ENCODE data around the gene SCRN1.

SCRN1 gene

DNA sequence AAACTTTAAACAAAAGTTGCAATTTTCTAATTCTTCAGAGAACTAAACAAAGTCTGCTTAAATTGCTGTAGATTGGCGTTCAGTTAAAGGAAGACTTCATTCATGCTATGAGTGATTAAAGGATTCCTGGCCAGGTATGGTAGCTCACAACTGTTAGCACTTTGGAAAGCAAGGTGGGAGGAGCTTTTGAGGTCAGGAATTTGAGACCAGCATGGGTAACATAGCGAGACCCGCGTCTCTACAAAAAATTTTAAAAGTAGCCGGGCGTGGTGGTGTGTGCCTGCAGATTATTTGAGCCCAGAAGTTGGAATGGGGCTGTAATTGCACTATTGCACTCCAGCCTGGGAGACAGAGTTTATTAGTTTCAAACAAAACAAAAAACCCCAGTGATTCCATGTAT lies 13.5 kb upstream of the SCRN1 start:
- DNase-seq (ENCODE audit: low read depth) = no peak

DNA sequence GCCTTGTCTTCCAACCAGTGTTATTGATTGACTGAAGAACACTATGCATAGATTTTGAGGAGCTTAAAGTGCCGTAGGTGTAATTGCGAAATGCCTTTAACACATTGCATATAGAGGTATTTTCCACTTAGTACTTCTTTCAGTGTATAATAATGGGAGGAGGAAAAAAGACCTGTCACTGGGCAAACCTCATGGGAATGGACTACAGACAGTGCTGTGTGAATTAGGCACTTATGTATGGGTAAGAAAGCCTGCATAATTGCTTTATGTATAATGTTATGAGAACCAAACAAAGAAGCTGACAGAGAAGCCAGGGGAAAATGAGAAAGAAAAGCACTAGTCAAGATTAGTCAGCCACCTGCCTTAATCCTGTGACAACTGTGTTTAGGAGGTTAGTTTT lies 12.4 kb upstream of the SCRN1 start:
- no peak for DNase-seq (ENCODE audit: low read depth)

DNA sequence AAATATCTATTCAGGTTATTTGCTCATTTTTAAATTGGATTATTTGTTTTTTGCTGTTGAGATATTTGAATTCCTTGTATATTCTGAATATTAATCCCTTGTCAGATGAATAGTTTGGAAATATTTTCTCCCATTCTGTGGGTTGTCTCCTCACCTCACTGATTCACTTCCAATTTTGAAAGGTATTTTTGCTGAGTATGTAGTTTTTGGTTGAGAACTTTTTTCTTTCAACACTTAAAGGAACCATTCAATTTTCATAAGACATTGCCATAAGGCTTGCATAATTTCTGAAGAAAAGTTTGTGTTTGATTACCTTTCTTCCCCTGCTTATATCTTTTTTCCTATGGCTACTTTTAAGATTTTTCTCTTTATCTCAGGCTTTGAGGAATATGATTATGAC lies 8.9 kb upstream of the SCRN1 start:
- no peak for DNase-seq (ENCODE audit: low read depth)

DNA sequence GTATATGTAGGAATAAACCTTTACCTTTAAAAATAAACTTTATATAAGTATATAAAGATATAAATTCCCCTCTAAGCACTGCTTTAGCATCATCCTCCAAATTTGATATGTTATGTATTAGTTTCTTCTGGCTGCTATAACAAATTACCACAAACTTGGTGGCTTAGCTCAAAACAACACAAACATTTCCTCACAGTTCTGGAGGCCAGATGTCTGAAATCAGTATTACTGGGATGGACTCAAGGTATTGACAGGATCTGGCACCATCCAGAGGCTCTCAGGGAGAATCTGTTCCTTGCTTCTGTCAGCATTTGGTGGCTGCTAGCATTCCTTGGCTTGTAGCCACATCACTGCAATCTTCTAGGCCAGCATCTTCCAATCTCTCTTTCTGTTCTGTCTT lies 6.7 kb upstream of the SCRN1 start:
- DNase-seq (ENCODE audit: low read depth) = no peak

DNA sequence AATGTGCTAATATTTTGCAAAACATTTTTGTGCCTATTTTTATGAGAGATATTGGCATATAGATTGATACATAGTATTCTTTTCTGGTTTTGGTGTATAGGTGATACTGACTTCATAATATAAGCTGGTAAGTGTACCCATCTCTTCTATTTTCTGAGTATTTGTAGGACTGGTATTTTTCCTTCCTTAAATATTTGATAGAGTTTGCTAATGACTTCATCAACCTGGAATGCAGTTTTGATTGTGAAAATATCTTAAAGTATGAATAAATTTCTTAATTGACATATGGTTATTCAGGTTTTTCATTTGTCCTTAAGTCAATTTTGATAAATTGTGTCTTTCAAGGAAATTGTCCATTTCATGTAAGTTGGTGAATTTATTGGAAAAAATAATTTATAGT lies 6.1 kb upstream of the SCRN1 start:
- DNase-seq (ENCODE audit: low read depth) = no peak

DNA sequence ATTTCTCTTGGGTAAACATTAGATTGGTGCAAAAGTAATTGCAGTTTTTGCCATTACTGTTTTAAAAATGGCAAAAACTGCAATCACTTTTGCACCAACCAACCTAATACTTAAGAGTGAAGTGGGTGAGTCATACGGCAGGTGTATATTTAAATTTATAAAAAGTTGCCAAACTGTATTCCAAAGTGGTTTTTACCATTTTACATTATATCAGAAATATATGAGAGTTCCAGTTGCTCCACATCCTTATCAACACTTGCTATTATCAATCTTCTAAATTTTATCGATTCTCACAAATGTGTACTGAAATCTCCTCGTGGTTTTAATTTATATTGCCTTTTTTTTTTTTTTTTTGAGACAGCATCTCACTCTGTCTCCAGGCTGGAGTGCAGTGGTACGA lies 3.5 kb upstream of the SCRN1 start:
- no peak for DNase-seq (ENCODE audit: low read depth)

DNA sequence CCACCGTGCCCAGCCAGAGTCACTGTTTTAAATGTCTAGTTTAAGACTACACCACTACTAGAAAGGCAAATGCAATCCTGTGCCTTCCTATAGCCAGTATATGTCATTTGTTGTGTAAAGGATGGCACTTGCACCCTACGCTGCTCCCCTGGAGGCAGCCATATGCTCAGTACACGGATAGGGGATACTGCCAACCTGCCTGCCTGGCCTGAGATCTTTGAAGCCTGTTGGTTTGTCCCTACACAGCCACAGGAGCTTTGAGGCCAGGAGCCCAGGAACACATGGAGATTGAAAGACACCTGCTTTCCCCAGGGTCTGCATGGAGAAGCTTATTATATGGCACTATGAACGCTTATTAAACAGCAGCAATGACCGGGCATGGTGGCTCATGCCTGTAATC lies 2.3 kb upstream of the SCRN1 start:
- no peak for DNase-seq (ENCODE audit: low read depth)

DNA sequence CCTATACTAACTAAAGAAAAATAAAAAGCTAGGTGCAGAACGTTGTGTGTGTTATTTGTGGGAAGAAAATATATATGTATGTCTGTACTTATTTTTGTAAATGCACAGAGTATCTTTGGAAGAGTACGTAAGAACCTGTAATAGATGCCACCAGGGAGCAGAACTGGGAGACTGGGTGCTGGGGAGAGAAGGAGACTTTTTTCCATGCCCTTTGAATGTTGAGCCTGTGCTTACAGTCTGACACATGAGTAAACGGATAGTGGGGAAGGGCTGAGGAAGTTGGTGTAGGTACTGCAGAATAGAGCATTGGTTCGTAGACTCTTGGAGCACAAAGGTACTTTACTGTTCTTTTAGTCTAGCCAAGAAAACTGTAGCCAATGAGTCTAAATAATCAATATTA lies 1.3 kb upstream of the SCRN1 start:
- no peak for DNase-seq (ENCODE audit: low read depth)

DNA sequence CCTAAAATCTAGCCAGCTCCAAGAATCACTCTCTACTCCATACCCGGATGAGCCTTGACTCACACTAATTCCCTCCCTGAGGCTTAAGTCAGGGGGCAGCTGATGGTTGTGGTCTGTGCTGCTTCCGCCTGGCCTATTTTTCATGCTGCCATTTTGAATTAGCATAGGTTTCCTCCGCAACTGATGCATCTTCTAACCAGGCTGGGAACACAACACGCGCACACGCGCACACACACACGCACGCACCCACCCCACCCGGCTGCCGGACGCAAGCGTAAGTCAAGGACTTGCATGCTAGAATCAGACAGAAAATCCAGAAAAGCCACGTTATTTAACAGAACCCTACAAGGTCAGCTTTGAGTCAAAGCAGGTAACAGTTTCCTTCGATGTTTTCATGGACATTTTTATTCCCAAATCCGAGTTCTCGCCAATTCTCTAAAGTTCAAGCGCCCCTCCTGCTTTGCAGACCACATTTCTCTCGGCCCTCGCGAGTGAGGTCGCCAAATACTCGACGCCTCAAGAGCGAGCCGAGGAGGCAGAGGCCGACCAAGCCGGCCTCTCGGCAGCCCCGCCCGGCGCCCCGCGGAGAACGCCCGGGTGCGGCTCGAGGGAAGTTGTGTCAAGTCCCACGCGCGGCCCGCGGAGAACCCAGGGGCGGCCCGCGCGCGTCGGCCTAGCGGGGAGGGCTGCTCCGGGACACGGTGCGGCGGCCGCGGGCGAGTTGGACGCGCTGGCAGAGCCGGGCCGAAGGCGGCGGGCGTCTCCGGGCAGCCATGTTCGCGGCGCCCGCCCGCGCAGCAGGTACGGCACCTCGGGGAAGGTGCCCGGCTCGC lies 961 bp downstream of the SCRN1 start:
- no peak for DNase-seq (ENCODE audit: low read depth)

DNA sequence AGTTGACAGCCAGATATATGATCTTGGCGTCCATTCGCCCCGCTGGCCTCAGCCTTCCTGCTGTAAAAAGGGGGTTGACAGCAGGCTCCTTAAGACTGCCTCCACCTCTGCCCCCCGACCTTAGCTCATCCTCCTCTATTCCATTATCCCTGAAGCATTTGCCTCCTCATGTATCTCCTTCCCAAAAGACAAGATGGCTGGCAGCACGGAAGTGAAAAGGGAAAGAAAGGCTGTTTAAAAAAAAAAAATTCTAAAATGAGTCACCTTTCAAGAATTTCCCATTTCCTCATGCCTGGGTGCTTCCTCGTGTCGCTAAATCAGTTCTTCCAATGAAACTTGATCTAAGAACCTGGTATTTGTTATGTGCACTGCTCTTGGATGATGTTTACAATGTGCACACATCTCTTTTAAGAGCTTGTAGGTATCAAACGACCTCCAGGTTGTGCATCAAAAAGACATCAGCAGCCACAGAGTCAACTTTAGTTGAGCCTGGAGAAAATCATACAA lies 1.7 kb downstream of the SCRN1 start:
- no peak for DNase-seq (ENCODE audit: low read depth)

DNA sequence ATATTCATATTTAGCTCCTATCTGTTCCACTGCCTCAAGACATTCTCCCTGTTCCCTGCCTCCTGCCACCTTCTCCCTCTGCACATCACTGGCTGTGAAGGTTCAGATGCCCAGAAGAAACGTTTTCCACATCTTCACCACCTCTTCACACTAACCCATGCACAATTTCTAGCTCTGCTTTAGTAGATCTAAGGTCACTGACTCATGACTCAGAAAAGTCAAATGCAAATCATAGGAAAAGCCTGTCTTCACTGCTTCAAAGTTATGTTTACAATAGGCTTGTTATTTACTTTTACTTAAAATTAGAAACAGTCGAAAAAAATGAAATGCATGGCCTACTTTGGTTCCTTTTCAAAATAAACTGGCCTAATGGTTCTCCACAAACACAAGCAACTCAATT lies 2.5 kb downstream of the SCRN1 start:
- no peak for DNase-seq (ENCODE audit: low read depth)

DNA sequence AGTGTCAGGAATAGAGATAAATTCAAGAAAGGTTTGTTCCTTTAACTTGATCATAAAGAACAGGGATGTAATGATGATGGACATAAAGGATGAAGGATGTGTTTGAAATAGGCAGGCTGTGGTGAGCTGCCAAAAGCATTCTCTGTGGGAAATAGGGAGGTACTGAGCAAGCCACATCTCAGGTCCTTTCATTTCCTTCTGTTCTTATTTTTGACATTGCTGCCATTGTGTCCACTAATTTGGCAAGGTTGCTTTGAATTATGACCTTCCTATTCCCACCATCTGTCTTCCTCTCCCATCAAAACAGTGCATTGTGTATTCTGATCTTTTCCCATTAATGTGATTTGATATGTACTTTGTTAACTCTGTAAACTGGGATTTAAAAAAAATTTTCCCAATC lies 9.4 kb downstream of the SCRN1 start:
- no peak for DNase-seq (ENCODE audit: low read depth)

DNA sequence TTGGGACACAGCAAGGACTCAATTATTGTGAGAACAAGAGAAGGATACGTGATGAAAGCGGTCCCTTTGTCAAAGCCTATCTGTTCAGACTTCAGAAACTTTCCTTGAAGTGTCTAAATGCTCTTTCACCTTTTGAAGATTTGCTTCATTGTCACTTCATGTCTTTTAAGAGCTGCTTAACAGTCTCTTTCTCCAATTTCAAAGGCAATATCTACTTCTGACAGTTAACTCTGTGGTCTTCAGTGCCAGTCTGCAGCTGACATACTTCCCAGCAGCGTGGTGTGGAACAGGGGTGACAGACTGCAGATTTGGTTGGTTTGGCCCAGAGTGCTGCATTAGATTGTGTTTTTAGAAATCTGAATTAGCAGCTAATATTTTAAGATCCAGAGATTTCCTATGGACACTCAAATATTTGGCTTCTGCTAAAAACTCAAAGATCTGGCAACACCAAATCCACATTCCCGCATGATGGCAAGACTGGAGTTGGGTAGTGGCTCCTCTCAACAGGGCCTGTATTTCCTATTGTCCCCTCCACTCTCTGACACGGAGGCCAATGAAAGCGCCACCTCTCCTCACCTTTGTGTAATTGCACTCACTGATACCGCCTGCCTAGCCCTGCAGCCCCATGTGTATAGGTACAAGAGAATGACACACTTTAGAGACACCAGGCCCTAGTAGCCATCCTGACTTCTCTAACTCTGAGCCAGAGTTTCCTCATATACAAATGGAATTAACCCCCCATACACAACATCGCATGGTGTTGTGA lies 11.5 kb downstream of the SCRN1 start:
- DNase-seq (ENCODE audit: low read depth) = no peak

DNA sequence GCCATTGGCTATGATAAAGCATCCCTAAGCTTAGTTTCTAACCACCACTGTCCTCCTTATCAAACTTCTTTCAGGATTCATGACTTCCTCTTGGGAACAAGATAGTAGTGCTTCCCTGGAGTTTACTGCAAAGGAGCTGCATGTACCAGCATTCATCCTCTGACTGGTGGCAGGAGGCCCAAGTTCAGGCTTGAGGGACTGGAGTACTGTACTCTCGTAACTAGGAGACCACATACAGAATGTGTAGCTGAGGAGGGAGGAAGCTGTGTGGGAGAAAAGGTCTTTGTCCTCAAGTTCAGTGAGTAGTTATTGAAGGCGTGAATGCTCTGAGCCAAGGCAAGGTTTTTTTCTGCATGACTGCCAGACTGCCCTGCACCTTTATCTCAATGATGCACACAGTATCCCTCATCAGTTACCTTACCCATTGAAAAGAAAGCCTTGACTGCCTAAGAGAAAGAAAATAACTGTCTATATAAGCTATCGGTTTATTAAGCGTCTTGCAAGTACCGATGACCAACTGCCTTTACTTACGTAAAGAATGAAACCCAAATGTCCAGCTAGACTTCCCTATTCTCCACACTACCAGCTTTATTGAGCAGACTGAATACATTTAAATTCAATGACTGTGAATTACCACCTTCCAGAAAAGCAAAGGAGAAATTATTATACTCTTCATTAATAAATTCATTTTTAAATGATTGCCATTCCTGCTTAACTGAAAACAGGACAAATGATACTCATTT lies 12.8 kb downstream of the SCRN1 start:
- DNase-seq (ENCODE audit: low read depth) = no peak

DNA sequence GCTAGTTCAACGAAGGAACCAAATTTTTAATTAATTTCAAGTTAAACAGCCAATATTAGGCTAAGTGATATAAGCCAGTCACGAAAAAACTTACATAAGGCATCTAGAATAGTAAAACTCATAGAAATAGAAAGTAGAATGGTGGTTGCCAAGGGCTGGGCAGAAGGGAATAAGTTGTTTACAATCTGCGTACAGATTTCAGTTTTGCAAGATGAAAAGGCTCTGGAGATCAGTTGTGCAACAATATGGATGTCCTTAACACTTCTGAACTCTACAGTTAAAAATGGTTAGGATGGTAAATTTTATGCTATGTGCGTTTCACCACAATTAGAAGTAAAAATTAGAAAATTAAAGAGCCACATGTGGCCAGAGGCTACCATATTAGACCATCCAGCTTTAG lies 13.3 kb downstream of the SCRN1 start:
- no peak for DNase-seq (ENCODE audit: low read depth)

DNA sequence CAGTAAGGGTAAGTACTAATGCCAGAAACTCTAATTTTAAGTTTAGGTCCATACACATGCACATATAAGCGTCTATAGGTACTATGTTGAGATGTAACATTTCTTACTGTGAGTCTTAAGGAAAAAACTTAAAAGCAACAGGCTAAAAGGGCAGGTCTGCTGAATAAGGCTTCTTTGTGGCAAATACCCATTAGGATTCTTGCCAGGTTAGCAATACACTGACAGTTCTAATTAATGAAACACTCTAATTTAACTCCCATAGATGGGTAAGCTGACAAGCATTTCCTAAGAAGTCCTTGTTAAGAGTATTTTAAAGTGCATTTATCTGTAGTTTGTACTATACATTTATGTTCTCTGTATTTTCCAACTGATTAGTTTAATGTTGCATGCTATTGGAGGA lies 14.0 kb downstream of the SCRN1 start:
- DNase-seq (ENCODE audit: low read depth) = no peak

DNA sequence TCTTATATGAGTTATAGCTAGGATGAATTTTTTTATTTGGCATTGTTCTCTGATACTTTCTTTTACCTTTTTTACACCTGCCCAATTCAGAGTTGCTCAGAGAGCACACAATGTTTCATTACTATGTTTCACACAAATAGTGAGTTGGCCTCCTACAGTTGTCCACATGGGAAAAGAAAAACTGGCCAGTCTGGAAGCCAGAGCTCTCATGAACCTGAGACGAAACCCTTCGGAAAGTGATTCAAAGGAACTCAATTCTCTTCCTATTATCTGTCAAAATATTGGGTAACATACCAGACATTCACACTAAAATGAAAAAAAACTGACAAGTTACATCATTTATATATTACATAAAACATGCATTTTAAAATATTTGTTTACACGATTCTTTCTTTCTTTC lies 15.3 kb downstream of the SCRN1 start:
- DNase-seq (ENCODE audit: low read depth) = no peak

DNA sequence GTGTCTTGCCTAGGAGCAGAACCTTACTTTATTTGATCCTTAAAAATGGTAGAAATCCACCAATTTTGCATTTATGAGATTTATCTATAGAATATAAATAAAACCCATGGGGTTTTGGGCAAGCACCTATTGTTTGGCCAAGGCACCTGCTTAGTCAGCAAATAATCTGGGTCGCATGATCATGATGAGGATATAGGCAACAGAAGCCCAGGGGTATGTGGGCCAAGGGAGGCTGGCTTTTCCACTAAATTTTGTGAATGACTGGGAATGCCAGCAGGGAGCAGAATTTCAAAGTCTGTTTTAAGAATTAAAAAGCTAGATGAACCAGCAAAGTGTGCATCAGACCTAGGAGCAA lies 17.3 kb downstream of the SCRN1 start:
- no peak for DNase-seq (ENCODE audit: low read depth)

DNA sequence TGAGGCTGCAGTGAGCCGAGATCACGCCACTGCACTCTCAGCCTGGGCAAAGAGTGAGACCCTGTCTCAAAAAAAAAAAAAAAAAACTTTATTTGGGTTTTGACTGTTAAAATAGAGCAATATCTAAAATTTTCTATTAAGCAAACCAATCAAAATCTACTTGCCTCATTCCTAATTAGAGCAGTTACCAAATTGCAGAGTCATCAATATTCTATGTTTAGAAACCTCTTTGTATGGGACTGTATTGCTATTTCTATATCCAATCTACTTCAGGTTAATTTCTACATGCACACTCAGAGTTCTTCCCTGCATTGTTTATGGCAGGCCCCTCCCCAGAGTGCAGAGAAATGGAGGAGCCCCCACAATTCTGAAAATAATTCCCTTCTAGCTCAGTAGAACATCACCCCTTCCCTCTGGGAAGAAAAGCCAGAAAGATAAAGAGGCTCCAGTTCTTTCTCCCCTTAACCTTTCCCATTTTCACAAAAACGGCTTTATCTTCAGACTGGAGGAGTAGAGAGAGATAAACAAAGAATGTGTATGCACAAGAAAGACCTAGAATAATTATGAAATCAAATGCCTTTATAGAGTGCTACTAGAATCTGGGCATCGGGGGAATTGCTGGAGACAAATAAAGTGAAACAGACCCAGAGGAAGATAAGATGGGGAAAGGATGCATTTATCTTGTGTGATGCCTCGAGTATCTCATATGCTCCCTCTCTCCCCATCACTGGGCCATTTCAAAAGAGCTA lies 17.9 kb downstream of the SCRN1 start:
- no peak for DNase-seq (ENCODE audit: low read depth)

DNA sequence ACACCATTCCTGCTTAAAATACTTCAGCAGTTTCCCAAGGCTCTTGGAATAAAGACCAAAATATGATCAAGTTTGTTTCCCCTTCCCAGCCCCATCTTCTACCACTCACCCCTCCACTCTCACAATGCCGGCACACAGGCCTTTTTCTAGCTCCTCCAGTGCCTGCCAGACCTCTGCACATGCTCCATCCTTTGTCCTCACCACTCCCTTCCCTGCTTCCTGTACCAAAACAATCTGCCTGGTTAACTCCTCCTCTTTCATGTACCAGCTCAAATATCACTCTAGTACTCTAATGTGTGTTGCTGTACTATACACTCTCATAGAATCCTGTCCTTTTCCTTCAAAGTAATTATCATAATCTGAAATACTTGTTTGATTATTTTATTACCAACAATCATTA lies 19.4 kb downstream of the SCRN1 start:
- no peak for DNase-seq (ENCODE audit: low read depth)

DNA sequence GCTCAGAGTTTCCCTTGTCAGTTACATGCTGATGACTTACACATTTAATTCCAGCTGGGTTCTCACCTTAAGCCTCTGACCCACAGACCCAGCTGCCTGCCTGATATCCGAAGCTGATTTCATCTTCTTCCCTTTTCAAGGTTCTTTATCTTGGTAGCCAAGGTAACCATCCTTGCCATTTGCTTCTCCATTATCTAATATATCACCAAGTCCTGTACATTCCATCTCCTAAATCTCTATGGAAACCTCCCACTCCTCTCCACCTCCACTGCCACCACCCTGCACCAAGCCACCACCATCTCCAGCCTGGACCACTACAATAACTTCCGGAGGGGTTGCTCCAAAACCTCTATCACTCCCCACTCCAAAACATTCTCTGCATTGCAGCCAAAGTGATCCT lies 19.9 kb downstream of the SCRN1 start:
- no peak for DNase-seq (ENCODE audit: low read depth)

DNA sequence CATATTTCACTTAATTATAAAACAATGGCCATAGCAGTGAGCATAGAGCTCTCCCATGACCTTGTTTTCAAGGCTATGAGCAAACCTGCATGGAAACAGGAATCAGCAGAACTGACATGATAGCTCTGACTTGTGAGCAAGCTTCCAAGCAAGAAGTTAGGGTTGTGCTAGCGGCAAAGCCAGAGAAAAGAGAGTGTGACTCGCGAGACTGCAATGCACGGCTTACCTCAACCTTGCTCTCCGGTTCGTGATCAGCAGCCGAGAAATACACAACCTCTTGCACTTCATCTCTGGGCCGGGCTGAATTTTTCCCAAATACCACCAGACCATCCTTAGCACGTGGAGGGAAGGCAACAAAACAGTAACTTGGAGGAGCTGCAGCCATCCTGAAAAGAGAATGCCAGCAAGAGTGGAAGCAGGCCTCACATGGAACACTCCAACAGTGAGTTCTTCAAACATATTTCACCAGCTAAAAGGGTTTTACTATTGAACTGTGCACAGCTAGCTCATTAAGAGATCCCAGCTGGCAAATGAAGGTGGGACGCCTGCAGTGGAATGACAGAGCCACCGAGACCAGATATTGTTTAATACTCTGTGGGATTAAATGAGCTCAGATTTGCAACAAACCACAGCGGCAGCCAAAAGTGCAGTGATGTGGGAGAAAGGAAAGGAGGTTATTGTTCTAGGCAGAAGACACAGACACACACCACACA lies 20.8 kb downstream of the SCRN1 start:
- DNase-seq (ENCODE audit: low read depth) = no peak
